ENCODE measurements around the gene NAV2. TPM values are rescaled to one million over a fixed set of nuclear protein-coding genes. Genes with fewer than 3 reads are reported as not detected.
A peak's percentile ranks its signal among the peaks of the same experiment; 100 is the strongest.
"Not testable (repeated sequence)": the region's sequence is repeated elsewhere in the genome, so short reads cannot be mapped to it uniquely, and the experiment has no call there.

Gene NAV2
- total RNA-seq, 1 experiment from 2014 or later = 8.8 TPM

- no peak for DNase-seq (ENCODE audit: low spot score)
Observed at GRCh38 chr11:19921976-19922688, 209.5 kb downstream of the NAV2 start.

- no peak for DNase-seq (ENCODE audit: low spot score)
Observed at GRCh38 chr11:19922689-19923035, 210.0 kb downstream of the NAV2 start.

GRCh38 chr11:19923626-19924025 lies 211.0 kb downstream of the NAV2 start:
- DNase-seq (ENCODE audit: low spot score) = no peak

- no peak for DNase-seq (ENCODE audit: low spot score)
Observed at GRCh38 chr11:19924311-19924710, 211.7 kb downstream of the NAV2 start.

GRCh38 chr11:19924716-19925115 lies 212.1 kb downstream of the NAV2 start:
- DNase-seq (ENCODE audit: low spot score) = peak; percentile 25

- not testable (repeated sequence) for DNase-seq (ENCODE audit: low spot score)
Observed at GRCh38 chr11:19927403-19927802, 214.8 kb downstream of the NAV2 start.

GRCh38 chr11:19929147-19929546 lies 216.5 kb downstream of the NAV2 start:
- DNase-seq (ENCODE audit: low spot score) = no peak

GRCh38 chr11:19929655-19930054 lies 217.0 kb downstream of the NAV2 start:
- DNase-seq (ENCODE audit: low spot score) = peak; percentile 49

GRCh38 chr11:19931141-19931770 lies 218.6 kb downstream of the NAV2 start:
- no peak for DNase-seq (ENCODE audit: low spot score)

GRCh38 chr11:19931771-19932369 lies 219.2 kb downstream of the NAV2 start:
- no peak for DNase-seq (ENCODE audit: low spot score)

- DNase-seq (ENCODE audit: low spot score) = no peak
Observed at GRCh38 chr11:19933132-19933735, 220.6 kb downstream of the NAV2 start.

- DNase-seq (ENCODE audit: low spot score) = no peak
Observed at GRCh38 chr11:19933801-19934488, 221.3 kb downstream of the NAV2 start.

- peak; percentile 85 for DNase-seq (ENCODE audit: low spot score)
Observed at GRCh38 chr11:19934828-19935259, 222.2 kb downstream of the NAV2 start.

- peak; percentile 83 for DNase-seq (ENCODE audit: low spot score)
Observed at GRCh38 chr11:19935507-19935906, 222.9 kb downstream of the NAV2 start.

GRCh38 chr11:19936461-19936860 lies 223.8 kb downstream of the NAV2 start:
- no peak for DNase-seq (ENCODE audit: low spot score)

- DNase-seq (ENCODE audit: low spot score) = peak; percentile 69
Observed at GRCh38 chr11:19938169-19938856, 225.7 kb downstream of the NAV2 start.

- DNase-seq (ENCODE audit: low spot score) = no peak
Observed at GRCh38 chr11:19938866-19939265, 226.2 kb downstream of the NAV2 start.

GRCh38 chr11:19939415-19939929 lies 226.8 kb downstream of the NAV2 start:
- no peak for DNase-seq (ENCODE audit: low spot score)

GRCh38 chr11:19940831-19941230 lies 228.2 kb downstream of the NAV2 start:
- DNase-seq (ENCODE audit: low spot score) = no peak

GRCh38 chr11:19946681-19947080 lies 234.0 kb downstream of the NAV2 start:
- no peak for DNase-seq (ENCODE audit: low spot score)

- DNase-seq (ENCODE audit: low spot score) = no peak
Observed at GRCh38 chr11:19947537-19948114, 235.0 kb downstream of the NAV2 start.

All from A172 (cell line).